ENCODE results near the gene SETD6. TPM values are rescaled to one million over a fixed set of nuclear protein-coding genes. Genes with fewer than 3 reads are reported as not detected.
"Not testable (repeated sequence)": the region's sequence is repeated elsewhere in the genome, so short reads cannot be mapped to it uniquely, and the experiment has no call there.

SETD6 gene
- total RNA-seq, 1 donor from 2014 or later = 79.1 TPM

DNA sequence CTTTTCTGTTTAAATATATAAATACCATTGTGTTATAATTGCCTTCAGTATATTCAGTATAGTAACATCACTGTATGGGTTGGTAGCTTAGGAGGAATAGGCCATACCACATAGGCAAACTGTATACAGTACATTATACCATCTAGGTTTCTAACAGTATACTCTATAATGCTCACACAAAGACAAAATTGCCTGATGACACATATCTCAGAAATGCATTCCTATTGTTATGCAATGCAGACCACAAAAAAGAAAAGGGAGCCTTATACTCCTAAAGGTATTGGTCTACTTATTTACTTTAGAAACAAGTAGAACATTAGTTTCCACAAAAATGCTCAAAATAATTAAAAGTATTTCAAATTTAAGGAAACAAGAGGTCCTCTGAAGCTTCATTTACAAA is 47.9 kb downstream of the SETD6 start:
- H3K27ac ChIP-seq = no peak overlapping the region
- H3K9me3 ChIP-seq = no peaks in the 10 kb centered on the region
- no peaks in the 10 kb centered on the region for H3K4me1 ChIP-seq
- TF ChIP-seq POLR2AphosphoS5 (IDR thresholded peaks at IDR 0.05; ENCODE audit: insufficient read depth in 1 of 2, low read depth in 1 of 2) = no peak
- TF ChIP-seq POLR2A (IDR thresholded peaks at IDR 0.05) = no peak
- TF ChIP-seq, protein P1, sequence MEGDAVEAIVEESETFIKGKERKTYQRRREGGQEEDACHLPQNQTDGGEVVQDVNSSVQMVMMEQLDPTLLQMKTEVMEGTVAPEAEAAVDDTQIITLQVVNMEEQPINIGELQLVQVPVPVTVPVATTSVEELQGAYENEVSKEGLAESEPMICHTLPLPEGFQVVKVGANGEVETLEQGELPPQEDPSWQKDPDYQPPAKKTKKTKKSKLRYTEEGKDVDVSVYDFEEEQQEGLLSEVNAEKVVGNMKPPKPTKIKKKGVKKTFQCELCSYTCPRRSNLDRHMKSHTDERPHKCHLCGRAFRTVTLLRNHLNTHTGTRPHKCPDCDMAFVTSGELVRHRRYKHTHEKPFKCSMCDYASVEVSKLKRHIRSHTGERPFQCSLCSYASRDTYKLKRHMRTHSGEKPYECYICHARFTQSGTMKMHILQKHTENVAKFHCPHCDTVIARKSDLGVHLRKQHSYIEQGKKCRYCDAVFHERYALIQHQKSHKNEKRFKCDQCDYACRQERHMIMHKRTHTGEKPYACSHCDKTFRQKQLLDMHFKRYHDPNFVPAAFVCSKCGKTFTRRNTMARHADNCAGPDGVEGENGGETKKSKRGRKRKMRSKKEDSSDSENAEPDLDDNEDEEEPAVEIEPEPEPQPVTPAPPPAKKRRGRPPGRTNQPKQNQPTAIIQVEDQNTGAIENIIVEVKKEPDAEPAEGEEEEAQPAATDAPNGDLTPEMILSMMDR (IDR thresholded peaks at IDR 0.05) = no peak
- H3K36me3 ChIP-seq = peaks cover 3 to 46% of the 10 kb centered on the region in 2 donors
- DNase-seq (ENCODE audit: extremely low spot score in 2 of 2) = no peak
- intact Hi-C loops (cut with DNase I) = no loop called here
- H3K27me3 ChIP-seq = no peaks in the 10 kb centered on the region
- H3K4me3 ChIP-seq = no peak overlapping the region

DNA sequence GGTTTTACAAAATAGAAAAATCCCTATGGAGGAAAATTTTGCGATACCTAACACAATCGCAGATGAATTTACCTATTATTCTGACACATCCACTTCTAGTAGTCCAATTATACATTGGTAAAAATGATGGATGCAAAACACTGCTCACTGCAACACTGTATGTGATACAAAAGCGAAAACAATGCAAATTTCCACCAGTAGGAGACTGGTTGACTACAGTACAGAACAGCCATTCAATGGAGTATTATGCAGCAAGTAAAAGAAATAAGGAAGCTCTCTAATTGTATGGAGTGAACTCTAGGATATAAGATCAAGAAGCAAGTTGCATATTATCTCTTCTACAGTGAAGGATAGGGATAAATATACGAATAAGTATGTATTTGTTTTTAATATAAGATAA is 48.5 kb downstream of the SETD6 start:
- H3K27ac ChIP-seq = no peak overlapping the region
- no peak for DNase-seq (ENCODE audit: extremely low spot score in 2 of 2)
- H3K9me3 ChIP-seq = no peaks in the 10 kb centered on the region
- no peaks in the 10 kb centered on the region for H3K4me1 ChIP-seq
- no peaks in the 10 kb centered on the region for H3K27me3 ChIP-seq
- intact Hi-C loops (cut with DNase I) = no loop called here
- peaks cover 3 to 44% of the 10 kb centered on the region in 2 donors for H3K36me3 ChIP-seq
- TF ChIP-seq POLR2AphosphoS5 (IDR thresholded peaks at IDR 0.05; ENCODE audit: insufficient read depth in 1 of 2, low read depth in 1 of 2) (no peak), POLR2A (IDR thresholded peaks at IDR 0.05) (no peak)
- TF ChIP-seq, protein P1 (IDR thresholded peaks at IDR 0.05) = no peak
- no peak overlapping the region for H3K4me3 ChIP-seq

- H3K27me3 ChIP-seq; H3K9me3 ChIP-seq; DNase-seq (ENCODE audit: extremely low spot score in 2 of 2); H3K27ac ChIP-seq; intact Hi-C loops (cut with DNase I); H3K4me3 ChIP-seq; H3K4me1 ChIP-seq: not testable (repeated sequence)
- peaks cover 0 to 37% of the 10 kb centered on the region in 2 donors for H3K36me3 ChIP-seq
These were observed 50.4 kb downstream of the SETD6 start for GRCh38 chr16:58565697-58566096.

Small RNA genes within 50 kb of the gene (small RNA-seq; reads per million reads assigned to genes)
- gene RNU6-103P (not detected), gene SNORA46 (74.0 reads per million, percentile 97 among the genes with 10 or more reads in this experiment), gene SNORA50A (not detected)

Other genes starting within 250 kb of the SETD6 start
- gene PRSS54, start 220.5 kb upstream of the SETD6 start, total RNA-seq = not detected
- 7.4 TPM for gene GINS3, start 123.0 kb upstream of the SETD6 start, total RNA-seq
- 128 TPM for gene NDRG4, start 15.4 kb upstream of the SETD6 start, total RNA-seq
- gene CNOT1, start 114.3 kb downstream of the SETD6 start, total RNA-seq = 115 TPM
- 18.7 TPM for gene SLC38A7, start 169.3 kb downstream of the SETD6 start, total RNA-seq
- gene GOT2, start 218.8 kb downstream of the SETD6 start, total RNA-seq = 57.5 TPM